Fibroblast of the conjunctiva (primary cell): Measurements from ENCODE around the gene RAB18.
"Not testable (repeated sequence)": the region's sequence is repeated elsewhere in the genome, so short reads cannot be mapped to it uniquely, and the experiment has no call there.

Source experiments
- DNase-seq: peaks from one replicate; pipeline ENCODE4 v3.0.0-alpha.2; 2010; ENCODE audit warnings: low read depth

Gene RAB18

GRCh38 chr10:27504007-27504807 lies at the start of gene RAB18:
Gene RAB18 (plus strand): TSS chr10:27504304. CDS start chr10:27504370, 66 bp downstream.
- peak; percentile 98 for DNase-seq

GRCh38 chr10:27454837-27455236 lies 49.3 kb upstream of the RAB18 start:
- DNase-seq, result no peak

GRCh38 chr10:27457261-27457945 lies 46.7 kb upstream of the RAB18 start:
- DNase-seq, result no peak

- DNase-seq, result no peak
These were observed 46.1 kb upstream of the RAB18 start for GRCh38 chr10:27457966-27458365.

- no peak for DNase-seq
These were observed 42.8 kb upstream of the RAB18 start for GRCh38 chr10:27461312-27461711.

GRCh38 chr10:27463961-27464360 lies 40.1 kb upstream of the RAB18 start:
- DNase-seq, result no peak

- no peak for DNase-seq
These were observed 39.1 kb upstream of the RAB18 start for GRCh38 chr10:27464993-27465392.

- not testable (repeated sequence) for DNase-seq
These were observed 38.5 kb upstream of the RAB18 start for GRCh38 chr10:27465596-27465995.

- no peak for DNase-seq
These were observed 33.2 kb upstream of the RAB18 start for GRCh38 chr10:27470885-27471284.

- DNase-seq, result no peak
These were observed 29.4 kb upstream of the RAB18 start for GRCh38 chr10:27474741-27475140.

- DNase-seq, result no peak
These were observed 25.1 kb upstream of the RAB18 start for GRCh38 chr10:27479016-27479415.

GRCh38 chr10:27481486-27481885 lies 22.6 kb upstream of the RAB18 start:
- no peak for DNase-seq

GRCh38 chr10:27482984-27483956 lies 20.8 kb upstream of the RAB18 start:
- DNase-seq, result no peak

GRCh38 chr10:27485368-27485767 lies 18.7 kb upstream of the RAB18 start:
- DNase-seq, result no peak

- no peak for DNase-seq
These were observed 18.1 kb upstream of the RAB18 start for GRCh38 chr10:27485986-27486385.

- no peak for DNase-seq
These were observed 13.3 kb upstream of the RAB18 start for GRCh38 chr10:27490807-27491206.

- no peak for DNase-seq
These were observed 9.8 kb upstream of the RAB18 start for GRCh38 chr10:27494116-27494805.

GRCh38 chr10:27496137-27496536 lies 8.0 kb upstream of the RAB18 start:
- no peak for DNase-seq

GRCh38 chr10:27500096-27500495 lies 4.0 kb upstream of the RAB18 start:
- no peak for DNase-seq

- no peak for DNase-seq
These were observed 3.2 kb upstream of the RAB18 start for GRCh38 chr10:27500886-27501285.

- no peak for DNase-seq
These were observed 552 bp upstream of the RAB18 start for GRCh38 chr10:27503498-27504006.
